ENCODE measurements around the gene CIB1. TPM values are rescaled to one million over a fixed set of nuclear protein-coding genes. Genes with fewer than 3 reads are reported as not detected.

CIB1 gene
- total RNA-seq, 2 experiments from 2014 or later, result 151 to 154 TPM

- Mint-ChIP-seq H3K4me3 (peak overlapping the region; percentile 85), H3K36me3 (ENCODE audit: low read depth) (peaks cover 48% of the 10 kb centered on the region), H3K9me3 (no peaks in the 10 kb centered on the region), H3K27ac (peak overlapping the region; percentile 37), H3K27me3 (no peaks in the 10 kb centered on the region), H3K4me1 (ENCODE audit: low read depth) (peaks cover 45% of the 10 kb centered on the region)
- intact Hi-C loops (cut with micrococcal nuclease), result loop anchor here (5.0 kb wide), 1 partner anchor 36 kb away; the partner anchor contains the start of genes CIB1 and GDPGP1
- ChIA-PET POLR2A (interaction anchor here (1.2 to 1.4 kb wide), 4 partner anchors 23 to 172 kb away, joined by 3 to 4 read pairs (median 3); no protein-coding TSS in a partner anchor), CTCF (interaction anchor here (0.8 to 1.5 kb wide), 6 partner anchors 21 to 213 kb away, joined by 3 to 6 read pairs (median 3); no protein-coding TSS in a partner anchor)
- TF ChIP-seq CTCF (IDR thresholded peaks at IDR 0.05), result no peak
- DNase-seq, result no peak
- no peak for ATAC-seq
These were observed 34.7 kb upstream of the CIB1 start for GRCh38 chr15:90268415-90268814.

GRCh38 chr15:90266485-90266884 is 32.7 kb upstream of the CIB1 start:
- H3K4me3 Mint-ChIP-seq, result peak overlapping the region; percentile 85

GRCh38 chr15:90266061-90266431 is 32.3 kb upstream of the CIB1 start:
- DNase-seq (peak; percentile 65), ATAC-seq (peak; percentile 16)
- H3K27me3 Mint-ChIP-seq, result no peaks in the 10 kb centered on the region
- POLR2A ChIA-PET, result interaction anchor here (0.5 to 1.8 kb wide), 14 partner anchors 8 to 666 kb away, joined by 3 to 9 read pairs (median 4); partner anchors contain the start of genes HDDC3 and TTLL13
- CTCF ChIA-PET, result interaction anchor here (1.3 kb wide), 1 partner anchor 16 kb away, joined by 3 read pairs; no protein-coding TSS in a partner anchor
- TF ChIP-seq CTCF (IDR thresholded peaks at IDR 0.05), result no peak
- peaks cover 34% of the 10 kb centered on the region for H3K4me1 Mint-ChIP-seq (ENCODE audit: low read depth)
- H3K4me3 Mint-ChIP-seq, result peak overlapping the region; percentile 85
- H3K27ac Mint-ChIP-seq, result peak overlapping the region; percentile 99
- no peaks in the 10 kb centered on the region for H3K9me3 Mint-ChIP-seq
- peaks cover 36% of the 10 kb centered on the region for H3K36me3 Mint-ChIP-seq (ENCODE audit: low read depth)
- intact Hi-C loops (cut with micrococcal nuclease), result loop anchor here (5.0 kb wide), 1 partner anchor 34 kb away; the partner anchor contains the start of genes CIB1 and GDPGP1

More at GRCh38 chr15:90266485-90266884, 32.7 kb upstream of the CIB1 start:
- intact Hi-C loops (cut with micrococcal nuclease), result loop anchor here (5.0 kb wide), 1 partner anchor 34 kb away; the partner anchor contains the start of genes CIB1 and GDPGP1
- no peak for ATAC-seq
- TF ChIP-seq CTCF (IDR thresholded peaks at IDR 0.05), result no peak
- CTCF ChIA-PET, result interaction anchor here (0.7 to 1.3 kb wide), 2 partner anchors 15 to 27 kb away, joined by 3 read pairs; no protein-coding TSS in a partner anchor
- Mint-ChIP-seq H3K9me3 (no peaks in the 10 kb centered on the region), H3K36me3 (ENCODE audit: low read depth) (peaks cover 40% of the 10 kb centered on the region), H3K4me1 (ENCODE audit: low read depth) (peaks cover 39% of the 10 kb centered on the region), H3K27ac (peak overlapping the region; percentile 99), H3K27me3 (no peaks in the 10 kb centered on the region)
- peak; percentile 50 for DNase-seq
- POLR2A ChIA-PET, result interaction anchor here (0.7 to 1.8 kb wide), 5 partner anchors 31 to 128 kb away, joined by 3 to 9 read pairs (median 3); partner anchors contain the start of gene CIB1

GRCh38 chr15:90265271-90266060 is 31.7 kb upstream of the CIB1 start, which contains the start of gene NGRN:
Gene NGRN (plus strand): TSS chr15:90265672. CDS start chr15:90265713, 41 bp downstream.
- ChIA-PET CTCF (interaction anchor here (1.3 kb wide), 1 partner anchor 16 kb away, joined by 3 read pairs; no protein-coding TSS in a partner anchor), POLR2A (interaction anchor here (0.5 to 1.8 kb wide), 14 partner anchors 8 to 667 kb away, joined by 3 to 9 read pairs (median 4); partner anchors contain the start of genes HDDC3 and TTLL13)
- peak within 1 kb of the TSS; percentile 99 for H3K27ac Mint-ChIP-seq
- no peaks in the 10 kb centered on the region for H3K27me3 Mint-ChIP-seq
- H3K4me3 Mint-ChIP-seq, result peak within 1 kb of the TSS; percentile 85
- TF ChIP-seq CTCF (IDR thresholded peaks at IDR 0.05), result no peak
- H3K36me3 Mint-ChIP-seq (ENCODE audit: low read depth), result peaks cover 34% of the 10 kb centered on the region
- peaks cover 32% of the 10 kb centered on the region for H3K4me1 Mint-ChIP-seq (ENCODE audit: low read depth)
- DNase-seq (peak; percentile 96), ATAC-seq (peak; percentile 89)
- no peaks in the 10 kb centered on the region for H3K9me3 Mint-ChIP-seq
- intact Hi-C loops (cut with micrococcal nuclease), result loop anchor here (5.0 kb wide), 1 partner anchor 33 kb away; the partner anchor contains the start of genes CIB1 and GDPGP1
